Bronchial epithelial cell (primary cell): Measurements from ENCODE around the gene TRIM17. TPM values are rescaled to one million over a fixed set of nuclear protein-coding genes. Genes with fewer than 3 reads are reported as not detected.

Experiments used
- DNase-seq: peaks from one replicate; pipeline ENCODE4 v3.0.0-alpha.2; 2010; ENCODE audit warnings: low read depth
- FAIRE-seq: peaks from 2 replicates; lab custom pipeline; 2011; peaks lifted over from hg19 to GRCh38; lab: Jason Lieb, UNC
- H3K27me3 ChIP-seq: 2 replicates; pipeline ENCODE4 v1.5.1; 2011; ENCODE audit warnings: low read length; ENCODE audit not compliant: control insufficient read depth, insufficient read depth
- H3K36me3 ChIP-seq: 2 replicates; pipeline ENCODE4 v1.5.1; 2011; ENCODE audit warnings: low read length; ENCODE audit not compliant: control insufficient read depth, insufficient read depth
- H3K4me3 ChIP-seq: 2 replicates; pipeline ENCODE4 v1.5.1; 2011; ENCODE audit warnings: mild to moderate bottlenecking, low read depth, low read length, control low read depth
- CTCF ChIP-seq: IDR thresholded peaks from 2 replicates; pipeline ENCODE4 v1.5.1; 2011; ENCODE audit warnings: mild to moderate bottlenecking, moderate library complexity, low read length, control low read depth, inconsistent platforms; ENCODE audit not compliant: insufficient read depth, severe bottlenecking
- total RNA-seq: library from RNA; depleted of rRNA; stranded (reverse); fragments of >200 nt; gene quantifications from 2 replicates; pipeline ENCODE4 v1.2.1, GENCODE V29; 2014

TRIM17 gene
- total RNA-seq, 1 donor from 2014 or later = 1.6 TPM

DNA sequence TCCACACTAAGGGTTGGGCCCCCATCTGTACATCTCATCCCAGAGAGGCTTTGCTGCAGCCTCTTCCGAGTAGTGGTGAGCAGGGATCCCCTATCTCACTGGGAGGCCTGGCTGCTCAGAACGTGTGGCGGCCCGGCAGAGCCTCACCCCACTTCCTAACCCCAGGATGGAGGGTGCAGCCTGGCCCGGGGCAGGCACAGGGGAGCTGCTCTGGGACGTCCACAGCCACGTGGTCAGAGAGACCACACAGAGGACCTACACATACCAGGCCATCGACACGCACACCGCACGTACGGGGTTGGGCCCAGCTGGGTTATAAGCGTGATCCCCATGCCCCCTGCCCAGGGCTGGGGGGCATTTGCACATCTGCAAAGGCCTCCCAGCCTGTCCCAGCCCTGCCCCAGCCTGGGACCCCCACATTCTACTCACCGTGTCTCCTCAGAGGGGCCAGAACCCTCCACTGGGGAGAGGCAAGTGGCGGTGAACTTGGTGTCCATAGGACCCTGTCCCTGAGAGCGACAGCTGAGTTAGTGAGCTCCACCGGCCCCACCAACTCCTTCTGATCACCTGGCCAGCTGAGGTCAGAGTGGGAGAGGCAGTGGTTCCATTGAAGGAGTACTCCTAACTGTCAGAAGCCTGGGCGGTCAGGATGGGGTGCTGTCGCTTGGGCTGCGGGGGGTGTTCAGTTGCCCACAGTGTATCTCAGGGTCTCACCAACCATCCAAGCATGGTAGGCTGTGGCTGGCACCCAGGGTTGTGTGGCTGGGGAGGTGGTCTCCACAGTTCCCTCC lies 51.2 kb downstream of the TRIM17 start:
- Histone ChIP-seq H3K27me3 (peaks cover 3% of the 10 kb centered on the region), H3K4me3 (no peak overlapping the region), H3K36me3 (no peaks in the 10 kb centered on the region)
- DNase-seq (no peak), FAIRE-seq (no peak)
- no peak for TF ChIP-seq CTCF

GRCh38 chr1:228364706-228365213 lies 51.9 kb downstream of the TRIM17 start:
- FAIRE-seq = no peak
- no peak for TF ChIP-seq CTCF
- no peak for DNase-seq

DNA sequence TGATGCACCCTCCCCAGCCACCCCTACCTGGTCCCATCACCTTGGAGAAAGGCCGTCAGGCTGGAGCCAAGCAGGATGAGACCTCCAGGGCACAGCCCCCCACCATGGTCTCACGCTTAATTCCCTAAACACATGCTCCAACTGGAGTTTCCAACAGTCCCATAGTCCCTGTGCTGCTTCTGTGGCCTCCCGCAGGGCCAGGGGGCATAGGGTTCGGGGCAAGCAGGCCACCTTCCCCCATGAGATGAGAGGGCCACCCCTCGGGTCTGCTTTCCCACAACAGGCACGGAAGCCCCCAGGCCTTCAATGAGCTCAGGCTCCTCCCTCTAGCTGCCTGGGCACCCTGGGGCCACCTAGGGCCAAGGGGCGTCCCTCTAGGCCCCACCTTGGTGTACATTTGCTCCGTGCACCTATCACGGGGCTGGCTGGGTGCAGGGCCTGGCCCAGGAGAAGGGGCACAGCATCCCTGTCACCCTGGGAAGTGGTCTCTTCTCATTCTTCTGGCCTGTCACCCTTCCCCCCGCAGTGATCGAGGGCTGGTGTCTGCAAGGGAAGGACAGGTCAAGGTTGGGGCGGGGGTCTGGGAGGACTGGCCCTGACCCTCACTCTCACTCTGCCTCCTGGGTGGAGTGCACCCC lies 52.5 kb downstream of the TRIM17 start:
- Histone ChIP-seq H3K4me3 (no peak overlapping the region), H3K27me3 (peaks cover 3% of the 10 kb centered on the region), H3K36me3 (no peaks in the 10 kb centered on the region)
- TF ChIP-seq CTCF = no peak
- FAIRE-seq (no peak), DNase-seq (no peak)

More at GRCh38 chr1:228364706-228365213, 51.9 kb downstream of the TRIM17 start:
- Histone ChIP-seq H3K4me3 (no peak overlapping the region), H3K36me3 (no peaks in the 10 kb centered on the region), H3K27me3 (peaks cover 3% of the 10 kb centered on the region)

GRCh38 chr1:228363686-228364067 lies 53.0 kb downstream of the TRIM17 start:
- no peak for DNase-seq
- Histone ChIP-seq H3K36me3 (no peaks in the 10 kb centered on the region), H3K4me3 (no peak overlapping the region), H3K27me3 (peaks cover 3% of the 10 kb centered on the region)
- TF ChIP-seq CTCF = no peak
- FAIRE-seq = no peak

GRCh38 chr1:228362884-228363450 lies 53.7 kb downstream of the TRIM17 start:
- no peak for DNase-seq
- FAIRE-seq = no peak
- Histone ChIP-seq H3K36me3 (no peaks in the 10 kb centered on the region), H3K27me3 (peaks cover 1% of the 10 kb centered on the region), H3K4me3 (no peak overlapping the region)
- TF ChIP-seq CTCF = no peak
